CD8-positive, alpha-beta memory T cell (primary cell): ENCODE measurements around the gene PTPN7. TPM values are rescaled to one million over a fixed set of nuclear protein-coding genes. Genes with fewer than 3 reads are reported as not detected.
"Not testable (repeated sequence)": the region's sequence is repeated elsewhere in the genome, so short reads cannot be mapped to it uniquely, and the experiment has no call there.

Experiments
- CTCF ChIA-PET: fragments of 350-600 bp; sonication (Branson Sonifier 250); formaldehyde crosslinking; loops from one replicate; lab custom pipeline; 2021; ENCODE audit warnings: antibody characterized with exemption; lab: Charles Lee
- POLR2A ChIA-PET: fragments of 350-600 bp; sonication (Branson Sonifier 250); formaldehyde crosslinking; loops from one replicate; lab custom pipeline; 2021; ENCODE audit warnings: antibody characterized with exemption; lab: Charles Lee
- DNase-seq, 5 donors: peaks; one replicate each; pipeline versions ENCODE4 v3.0.0 to v3.0.0-alpha.2; 2020 to 2022; ENCODE audit warnings: mixed read lengths in 1 of 5
- H3K27ac ChIP-seq: one replicate; pipeline ENCODE4 v1.7.0; 2013; ENCODE audit warnings: low read depth, mild to moderate bottlenecking, low read length, moderate library complexity
- H3K27me3 ChIP-seq: 2 replicates; pipeline ENCODE4 v1.7.0; 2013; ENCODE audit warnings: low read length, mild to moderate bottlenecking; ENCODE audit not compliant: insufficient read depth, poor library complexity, severe bottlenecking
- H3K36me3 ChIP-seq: 2 replicates; pipeline ENCODE4 v1.7.0; 2013; ENCODE audit warnings: mild to moderate bottlenecking, low read length, moderate library complexity; ENCODE audit not compliant: insufficient read depth
- H3K4me1 ChIP-seq: 2 replicates; pipeline ENCODE4 v1.7.0; 2013; ENCODE audit warnings: mild to moderate bottlenecking, low read length, moderate library complexity; ENCODE audit not compliant: insufficient read depth
- H3K4me3 ChIP-seq: 2 replicates; pipeline ENCODE4 v1.7.0; 2013; ENCODE audit warnings: mild to moderate bottlenecking, low read length
- H3K9me3 ChIP-seq: 2 replicates; pipeline ENCODE4 v1.7.0; 2013; ENCODE audit warnings: mild to moderate bottlenecking, low read length
- H3K27ac Mint-ChIP-seq, 8 donors: one replicate each; pipeline ENCODE4 v1.8.0; 2020 to 2021; ENCODE audit warnings: mixed read lengths in 8 of 8, mild to moderate bottlenecking in 6 of 8, inconsistent platforms in 3 of 8, moderate library complexity in 3 of 8
- H3K27me3 Mint-ChIP-seq, 2 donors: one replicate each; pipeline ENCODE4 v1.8.0; 2020 to 2021; ENCODE audit warnings: mixed read lengths in 2 of 2, mild to moderate bottlenecking in 1 of 2, moderate library complexity in 1 of 2
- H3K36me3 Mint-ChIP-seq, 3 donors: one replicate each; pipeline ENCODE4 v1.8.0; 2020 to 2021; ENCODE audit warnings: mixed read lengths in 3 of 3, inconsistent platforms in 1 of 3, mild to moderate bottlenecking in 1 of 3
- H3K4me1 Mint-ChIP-seq, 3 donors: one replicate each; pipeline ENCODE4 v1.8.0; 2020 to 2021; ENCODE audit warnings: mixed read lengths in 3 of 3, inconsistent platforms in 1 of 3, mild to moderate bottlenecking in 1 of 3
- H3K4me3 Mint-ChIP-seq, 7 donors: one replicate each; pipeline ENCODE4 v1.8.0; 2020 to 2021; ENCODE audit warnings: mixed read lengths in 7 of 7, mild to moderate bottlenecking in 6 of 7, moderate library complexity in 4 of 7, inconsistent platforms in 2 of 7
- H3K9me3 Mint-ChIP-seq, 5 donors: one replicate each; pipeline ENCODE4 v1.8.0; 2020 to 2022; ENCODE audit warnings: mixed read lengths in 5 of 5, mild to moderate bottlenecking in 3 of 5, moderate library complexity in 2 of 5, inconsistent platforms in 1 of 5
- polyA plus RNA-seq: library from polyadenylated mRNA; unstranded; fragments of 300-500 nt; fragmentation: Illumina TruSeq; gene quantifications from one replicate; pipeline ENCODE4 v1.2.3, GENCODE V29; 2021
- total RNA-seq, 2 experiments: library from RNA; stranded (reverse); gene quantifications; one replicate each; pipeline ENCODE4 v1.2.3, GENCODE V29; 2021

Gene PTPN7
- total and polyA plus RNA-seq, 3 experiments from 2014 or later, result 91.4 to 449 (median 446) TPM

GRCh38 chr1:202145068-202145743, 15.2 kb downstream of the PTPN7 start:
- Mint-ChIP-seq H3K27ac (peak overlapping the region; percentile 77 to 97 (median 92)), H3K27me3 (no peaks in the 10 kb centered on the region), H3K4me1 (peaks cover 32 to 46% (median 42%) of the 10 kb centered on the region in 3 donors), H3K36me3 (peaks cover 3 to 44% (median 4%) of the 10 kb centered on the region in 3 donors), H3K4me3 (peak overlapping the region; percentile 85 to 96 (median 91)), H3K9me3 (no peaks in the 10 kb centered on the region)
- Histone ChIP-seq H3K4me3 (peak overlapping the region; percentile 59), H3K4me1 (peaks cover 21% of the 10 kb centered on the region), H3K27me3 (no peaks in the 10 kb centered on the region), H3K36me3 (peaks cover 16% of the 10 kb centered on the region), H3K9me3 (no peaks in the 10 kb centered on the region), H3K27ac (peak overlapping the region; percentile 57)
- DNase-seq, result peak in 1 of 5 donors; percentile 8
- POLR2A ChIA-PET, result interaction anchor here (0.7 to 2.7 kb wide), 3 partner anchors 15 to 197 kb away, joined by 3 to 17 read pairs (median 7); partner anchors contain the start of genes PTPN7 and UBE2T
- CTCF ChIA-PET, result interaction anchor here (1.7 to 5.6 kb wide), 3 partner anchors 10 to 17 kb away, joined by 4 to 33 read pairs (median 6); no protein-coding TSS in a partner anchor

DNA sequence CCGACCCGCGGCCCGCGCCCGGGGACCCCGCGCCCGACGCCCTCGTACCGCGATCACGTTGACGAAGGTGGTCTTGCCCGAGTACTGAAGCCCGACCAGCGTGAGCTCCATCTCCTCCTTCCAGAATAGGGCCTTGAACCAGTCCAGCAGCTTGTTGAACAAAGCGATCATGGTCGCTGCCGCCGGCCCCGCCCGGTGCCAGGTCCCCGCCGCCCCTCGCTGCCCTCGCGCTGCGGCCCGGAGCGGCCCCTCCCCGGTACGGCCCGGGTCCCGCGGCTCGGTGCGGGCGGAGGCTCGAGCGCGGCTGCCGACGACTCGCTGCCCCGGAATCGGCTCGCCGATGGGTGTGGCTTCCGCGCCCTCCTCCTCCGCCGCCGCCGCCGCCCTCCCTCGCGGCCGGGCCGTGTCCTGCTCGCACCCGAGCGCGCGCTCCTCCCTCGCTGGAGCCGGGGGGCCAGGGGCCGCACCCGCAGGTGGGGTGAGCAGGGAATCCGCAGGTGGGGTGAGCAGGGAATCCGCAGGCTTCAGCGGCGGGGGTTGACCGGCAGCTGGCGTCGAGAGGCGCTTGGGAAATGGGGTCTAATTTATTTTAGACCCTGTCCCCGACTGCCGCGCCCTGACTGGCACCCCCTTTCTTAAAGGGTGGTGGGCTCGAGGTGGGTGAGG, 15.9 kb downstream of the PTPN7 start, which contains the start of gene ARL8A:
ARL8A (minus strand) TSS at position 336 of the 666 bp plus-strand sequence; CDS start at position 171, 165 bp downstream.
- CTCF ChIA-PET, result interaction anchor here (2.3 to 5.6 kb wide), 3 partner anchors 9 to 17 kb away, joined by 8 to 33 read pairs (median 23); partner anchors contain the start of gene PTPN7
- Histone ChIP-seq H3K27me3 (no peaks in the 10 kb centered on the region), H3K27ac (peak within 1 kb of the TSS; percentile 79), H3K9me3 (no peaks in the 10 kb centered on the region), H3K4me3 (peak within 1 kb of the TSS; percentile 93), H3K4me1 (peaks cover 21% of the 10 kb centered on the region), H3K36me3 (peaks cover 14% of the 10 kb centered on the region)
- no peaks in the 10 kb centered on the region for H3K9me3 Mint-ChIP-seq
- POLR2A ChIA-PET, result interaction anchor here (0.7 to 2.7 kb wide), 3 partner anchors 9 to 197 kb away, joined by 3 to 17 read pairs (median 4); partner anchors contain the start of genes PTPN7 and UBE2T
- H3K4me3 Mint-ChIP-seq, result peak within 1 kb of the TSS; percentile 88 to 98 (median 94)
- peaks cover 3 to 39% (median 4%) of the 10 kb centered on the region in 3 donors for H3K36me3 Mint-ChIP-seq
- H3K27me3 Mint-ChIP-seq, result no peaks in the 10 kb centered on the region
- peak within 1 kb of the TSS; percentile 87 to 98 (median 96) for H3K27ac Mint-ChIP-seq
- H3K4me1 Mint-ChIP-seq, result peaks cover 32 to 50% (median 42%) of the 10 kb centered on the region in 3 donors
- DNase-seq, result peak; percentile 62 to 79 (median 65)

DNA sequence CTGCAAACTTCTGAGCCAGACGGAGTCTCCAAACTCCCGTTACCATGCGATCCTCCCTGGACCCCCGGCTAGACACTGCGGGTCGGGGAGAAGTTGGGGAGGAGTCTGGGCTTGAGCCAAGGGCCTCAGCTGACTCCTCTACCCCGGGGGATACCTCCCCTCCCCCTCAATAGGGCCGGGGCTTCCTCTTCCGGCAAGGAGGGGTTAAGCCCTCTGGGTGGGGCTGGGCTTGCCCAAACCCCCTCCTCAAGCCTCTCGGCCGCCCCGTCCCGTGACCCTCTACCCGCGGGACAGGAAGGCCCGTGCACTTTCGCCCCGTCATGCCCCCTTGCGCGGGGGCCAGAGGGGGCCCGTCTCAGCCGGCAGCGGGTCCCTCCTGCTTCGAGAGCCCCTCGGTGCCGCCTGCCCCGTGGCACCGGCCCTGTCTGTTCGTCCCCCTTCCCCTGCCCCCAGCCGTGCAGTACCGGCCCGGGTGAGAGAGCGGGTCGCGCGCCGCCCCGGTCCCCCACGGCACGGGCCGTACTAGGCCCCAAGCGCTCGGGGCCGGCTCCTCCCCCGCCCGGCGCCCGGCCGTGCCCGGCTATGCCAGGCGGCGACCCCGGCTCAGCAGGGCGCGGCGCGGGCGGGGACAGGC, 16.5 kb downstream of the PTPN7 start:
- no peaks in the 10 kb centered on the region for H3K27me3 ChIP-seq
- H3K36me3 ChIP-seq, result peaks cover 10% of the 10 kb centered on the region
- peak overlapping the region; percentile 93 for H3K4me3 ChIP-seq
- ChIA-PET CTCF (interaction anchor here (2.3 to 5.6 kb wide), 3 partner anchors 9 to 18 kb away, joined by 8 to 33 read pairs (median 23); partner anchors contain the start of gene PTPN7), POLR2A (interaction anchor here (1.6 to 2.7 kb wide), 2 partner anchors 9 to 16 kb away, joined by 4 to 17 read pairs; partner anchors contain the start of gene PTPN7)
- peak in 2 of 5 donors; percentile 34 to 60 for DNase-seq
- Mint-ChIP-seq H3K27me3 (no peaks in the 10 kb centered on the region), H3K4me1 (peaks cover 35 to 52% (median 45%) of the 10 kb centered on the region in 3 donors), H3K27ac (peak overlapping the region; percentile 83 to 98 (median 94)), H3K9me3 (no peaks in the 10 kb centered on the region), H3K36me3 (peaks cover 3 to 36% (median 4%) of the 10 kb centered on the region in 3 donors), H3K4me3 (peak overlapping the region; percentile 88 to 98 (median 94))
- peak overlapping the region; percentile 79 for H3K27ac ChIP-seq
- H3K4me1 ChIP-seq, result peaks cover 21% of the 10 kb centered on the region
- H3K9me3 ChIP-seq, result no peaks in the 10 kb centered on the region

GRCh38 chr1:202143011-202143767, 17.2 kb downstream of the PTPN7 start:
- Mint-ChIP-seq H3K4me3 (peak overlapping the region; percentile 88 to 98 (median 94)), H3K27me3 (no peaks in the 10 kb centered on the region), H3K4me1 (peaks cover 39 to 59% (median 52%) of the 10 kb centered on the region in 3 donors), H3K27ac (peak overlapping the region; percentile 83 to 98 (median 94)), H3K9me3 (no peaks in the 10 kb centered on the region), H3K36me3 (peaks cover 4 to 38% (median 5%) of the 10 kb centered on the region in 3 donors)
- ChIA-PET POLR2A (interaction anchor here (1.6 to 2.7 kb wide), 3 partner anchors 8 to 20 kb away, joined by 4 to 17 read pairs (median 7); partner anchors contain the start of gene PTPN7), CTCF (interaction anchor here (2.3 to 5.6 kb wide), 3 partner anchors 8 to 18 kb away, joined by 8 to 33 read pairs (median 23); partner anchors contain the start of gene PTPN7)
- peaks cover 11% of the 10 kb centered on the region for H3K36me3 ChIP-seq
- H3K4me3 ChIP-seq, result peak overlapping the region; percentile 93
- H3K4me1 ChIP-seq, result peaks cover 21% of the 10 kb centered on the region
- no peaks in the 10 kb centered on the region for H3K9me3 ChIP-seq
- no peaks in the 10 kb centered on the region for H3K27me3 ChIP-seq
- peak in 1 of 5 donors; percentile 27 for DNase-seq
- H3K27ac ChIP-seq, result peak overlapping the region; percentile 79

DNA sequence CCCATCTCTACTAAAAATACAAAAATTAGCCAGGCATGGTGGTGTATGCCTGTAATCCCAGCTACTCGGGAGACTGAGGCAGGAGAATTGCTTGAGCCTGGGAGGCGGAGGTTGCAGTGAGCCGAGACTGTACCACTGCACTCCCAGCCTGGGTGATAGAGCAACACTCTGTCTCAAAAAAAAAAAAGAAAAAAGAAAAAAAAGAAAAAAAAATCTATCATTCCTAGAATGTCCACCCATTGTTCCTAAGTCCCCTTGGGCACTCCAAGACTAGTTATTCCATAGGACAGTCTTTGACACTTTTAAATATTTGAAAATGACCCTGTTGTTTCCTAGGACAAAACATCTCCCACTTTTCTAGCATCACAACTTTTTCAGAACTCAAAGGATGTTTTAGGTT, 18.9 kb downstream of the PTPN7 start:
- H3K4me3 Mint-ChIP-seq, result peak overlapping the region in 2 of 7 donors; percentile 9 to 95
- H3K27me3 Mint-ChIP-seq, POLR2A ChIA-PET, H3K36me3 ChIP-seq, H3K9me3 Mint-ChIP-seq, H3K4me3 ChIP-seq, H3K9me3 ChIP-seq, H3K27me3 ChIP-seq, H3K27ac ChIP-seq, DNase-seq: not testable (repeated sequence)
- H3K27ac Mint-ChIP-seq, result peak overlapping the region in 7 of 8 donors; percentile 5 to 97 (median 52)
- H3K4me1 ChIP-seq, result peaks cover 21% of the 10 kb centered on the region
- CTCF ChIA-PET, result interaction anchor here (4.0 kb wide), 1 partner anchor 20 kb away, joined by 23 read pairs; the partner anchor contains the start of gene PTPN7
- H3K4me1 Mint-ChIP-seq, result peaks cover 38 to 60% (median 52%) of the 10 kb centered on the region in 3 donors
- peaks cover 0 to 37% (median 2%) of the 10 kb centered on the region in 3 donors for H3K36me3 Mint-ChIP-seq

DNA sequence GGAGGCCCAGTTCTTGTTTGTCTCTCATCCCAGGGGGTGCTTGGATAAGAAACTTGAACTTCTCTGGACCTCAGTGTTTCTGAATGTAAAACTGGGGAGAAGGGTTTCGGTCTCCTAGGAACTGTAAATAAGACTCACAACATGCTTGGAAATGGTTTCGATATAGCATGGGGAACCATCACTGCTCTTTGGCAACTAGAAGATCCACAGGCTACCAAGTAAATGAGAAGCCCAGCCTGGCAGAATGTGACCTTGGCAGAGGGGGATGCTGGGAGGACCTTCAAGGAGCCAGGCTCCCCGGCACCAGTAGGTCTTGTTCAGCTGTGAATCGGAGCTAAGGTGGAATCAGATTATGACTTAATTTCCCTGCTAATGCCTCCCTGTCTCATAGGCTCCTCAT, 19.6 kb downstream of the PTPN7 start:
- Histone ChIP-seq H3K36me3 (peaks cover 8% of the 10 kb centered on the region), H3K4me3 (no peak overlapping the region), H3K27me3 (no peaks in the 10 kb centered on the region), H3K9me3 (no peaks in the 10 kb centered on the region), H3K27ac (no peak overlapping the region), H3K4me1 (peaks cover 21% of the 10 kb centered on the region)
- ChIA-PET POLR2A (no interaction called here), CTCF (interaction anchor here (4.0 kb wide), 1 partner anchor 21 kb away, joined by 23 read pairs; the partner anchor contains the start of gene PTPN7)
- Mint-ChIP-seq H3K27me3 (no peaks in the 10 kb centered on the region), H3K4me1 (peaks cover 38 to 56% (median 48%) of the 10 kb centered on the region in 3 donors), H3K9me3 (no peaks in the 10 kb centered on the region), H3K4me3 (peak overlapping the region in 2 of 7 donors; percentile 45 to 78), H3K27ac (peak overlapping the region; percentile 17 to 84 (median 36)), H3K36me3 (peaks cover 0 to 38% (median 2%) of the 10 kb centered on the region in 3 donors)
- no peak for DNase-seq
